ENCODE measurements around the gene BPIFB2. TPM values are rescaled to one million over a fixed set of nuclear protein-coding genes. Genes with fewer than 3 reads are reported as not detected.

The BPIFB2 gene
- total RNA-seq, 4 donors from 2014 or later: not detected

GRCh38 chr20:33065785-33066184 lies 58.3 kb downstream of the BPIFB2 start:
- Histone ChIP-seq H3K36me3 (no peaks in the 10 kb centered on the region), H3K27me3 (no peaks in the 10 kb centered on the region), H3K4me1 (no peaks in the 10 kb centered on the region), H3K27ac (no peak overlapping the region), H3K9me3 (no peaks in the 10 kb centered on the region), H3K4me3 (no peak overlapping the region)
- no peak for DNase-seq
- no peak for TF ChIP-seq POLR2A (IDR thresholded peaks at IDR 0.05)
- TF ChIP-seq CTCF (IDR thresholded peaks at IDR 0.05): no peak

- no peak for TF ChIP-seq POLR2A (IDR thresholded peaks at IDR 0.05)
- no peak for TF ChIP-seq CTCF (IDR thresholded peaks at IDR 0.05)
- Histone ChIP-seq H3K27ac (no peak overlapping the region), H3K36me3 (no peaks in the 10 kb centered on the region), H3K4me1 (no peaks in the 10 kb centered on the region), H3K4me3 (no peak overlapping the region), H3K9me3 (no peaks in the 10 kb centered on the region), H3K27me3 (no peaks in the 10 kb centered on the region)
- DNase-seq: no peak
Measured at GRCh38 chr20:33067806-33068205, 60.3 kb downstream of the BPIFB2 start.

- TF ChIP-seq POLR2A (IDR thresholded peaks at IDR 0.05) (no peak), CTCF (IDR thresholded peaks at IDR 0.05) (no peak)
- DNase-seq: no peak
- Histone ChIP-seq H3K4me3 (no peak overlapping the region), H3K36me3 (no peaks in the 10 kb centered on the region), H3K4me1 (no peaks in the 10 kb centered on the region), H3K27me3 (no peaks in the 10 kb centered on the region), H3K9me3 (no peaks in the 10 kb centered on the region), H3K27ac (no peak overlapping the region)
Measured at GRCh38 chr20:33068251-33068939, 60.9 kb downstream of the BPIFB2 start.

- H3K4me3 ChIP-seq: no peak overlapping the region
- H3K4me1 ChIP-seq: no peaks in the 10 kb centered on the region
- H3K27me3 ChIP-seq: no peaks in the 10 kb centered on the region
- no peaks in the 10 kb centered on the region for H3K9me3 ChIP-seq
- no peak for DNase-seq
- TF ChIP-seq POLR2A (IDR thresholded peaks at IDR 0.05): no peak
- no peak for TF ChIP-seq CTCF (IDR thresholded peaks at IDR 0.05)
- no peaks in the 10 kb centered on the region for H3K36me3 ChIP-seq
- no peak overlapping the region for H3K27ac ChIP-seq
Measured at GRCh38 chr20:33069673-33070072, 62.2 kb downstream of the BPIFB2 start.

- no peak overlapping the region for H3K27ac ChIP-seq
- H3K4me3 ChIP-seq: no peak overlapping the region
- no peaks in the 10 kb centered on the region for H3K9me3 ChIP-seq
- no peaks in the 10 kb centered on the region for H3K4me1 ChIP-seq
- no peaks in the 10 kb centered on the region for H3K36me3 ChIP-seq
- DNase-seq: no peak
- H3K27me3 ChIP-seq: no peaks in the 10 kb centered on the region
- TF ChIP-seq POLR2A (IDR thresholded peaks at IDR 0.05) (no peak), CTCF (IDR thresholded peaks at IDR 0.05) (no peak)
Measured at GRCh38 chr20:33070111-33071053, 62.9 kb downstream of the BPIFB2 start.
